ENCODE data around the gene MSI2.

The MSI2 gene

GRCh38 chr17:57636985-57637665 is 380.8 kb downstream of the MSI2 start:
- Histone ChIP-seq H3K9ac (ENCODE audit: low read length) (no peak overlapping the region), H3K27me3 (ENCODE audit: control insufficient read depth, insufficient read depth, low read length) (no peaks in the 10 kb centered on the region), H3K4me3 (ENCODE audit: low read length) (no peak overlapping the region), H3K27ac (ENCODE audit: low read depth, low read length) (no peak overlapping the region), H3K4me1 (ENCODE audit: control insufficient read depth, insufficient read depth, low read length) (no peaks in the 10 kb centered on the region), H3K36me3 (ENCODE audit: control insufficient read depth, insufficient read depth, low read length) (no peaks in the 10 kb centered on the region)

- no peaks in the 10 kb centered on the region for H3K4me1 ChIP-seq (ENCODE audit: control insufficient read depth, insufficient read depth, low read length)
- no peak overlapping the region for H3K27ac ChIP-seq (ENCODE audit: low read depth, low read length)
- no peaks in the 10 kb centered on the region for H3K36me3 ChIP-seq (ENCODE audit: control insufficient read depth, insufficient read depth, low read length)
- no peaks in the 10 kb centered on the region for H3K27me3 ChIP-seq (ENCODE audit: control insufficient read depth, insufficient read depth, low read length)
- H3K4me3 ChIP-seq (ENCODE audit: low read length) = no peak overlapping the region
- H3K9ac ChIP-seq (ENCODE audit: low read length) = no peak overlapping the region
Observed at GRCh38 chr17:57637666-57638010, 381.3 kb downstream of the MSI2 start.

- Histone ChIP-seq H3K9ac (ENCODE audit: low read length) (no peak overlapping the region), H3K36me3 (ENCODE audit: control insufficient read depth, insufficient read depth, low read length) (no peaks in the 10 kb centered on the region), H3K27ac (ENCODE audit: low read depth, low read length) (no peak overlapping the region), H3K4me3 (ENCODE audit: low read length) (no peak overlapping the region), H3K27me3 (ENCODE audit: control insufficient read depth, insufficient read depth, low read length) (no peaks in the 10 kb centered on the region), H3K4me1 (ENCODE audit: control insufficient read depth, insufficient read depth, low read length) (no peaks in the 10 kb centered on the region)
Observed at GRCh38 chr17:57638284-57638683, 382.0 kb downstream of the MSI2 start.

GRCh38 chr17:57639381-57639780 is 383.1 kb downstream of the MSI2 start:
- Histone ChIP-seq H3K4me1 (ENCODE audit: control insufficient read depth, insufficient read depth, low read length) (no peaks in the 10 kb centered on the region), H3K27ac (ENCODE audit: low read depth, low read length) (no peak overlapping the region), H3K9ac (ENCODE audit: low read length) (no peak overlapping the region), H3K36me3 (ENCODE audit: control insufficient read depth, insufficient read depth, low read length) (no peaks in the 10 kb centered on the region), H3K27me3 (ENCODE audit: control insufficient read depth, insufficient read depth, low read length) (no peaks in the 10 kb centered on the region), H3K4me3 (ENCODE audit: low read length) (no peak overlapping the region)

GRCh38 chr17:57640079-57640478 is 383.8 kb downstream of the MSI2 start:
- Histone ChIP-seq H3K36me3 (ENCODE audit: control insufficient read depth, insufficient read depth, low read length) (no peaks in the 10 kb centered on the region), H3K9ac (ENCODE audit: low read length) (no peak overlapping the region), H3K27ac (ENCODE audit: low read depth, low read length) (no peak overlapping the region), H3K4me1 (ENCODE audit: control insufficient read depth, insufficient read depth, low read length) (no peaks in the 10 kb centered on the region), H3K27me3 (ENCODE audit: control insufficient read depth, insufficient read depth, low read length) (no peaks in the 10 kb centered on the region), H3K4me3 (ENCODE audit: low read length) (no peak overlapping the region)

DNA sequence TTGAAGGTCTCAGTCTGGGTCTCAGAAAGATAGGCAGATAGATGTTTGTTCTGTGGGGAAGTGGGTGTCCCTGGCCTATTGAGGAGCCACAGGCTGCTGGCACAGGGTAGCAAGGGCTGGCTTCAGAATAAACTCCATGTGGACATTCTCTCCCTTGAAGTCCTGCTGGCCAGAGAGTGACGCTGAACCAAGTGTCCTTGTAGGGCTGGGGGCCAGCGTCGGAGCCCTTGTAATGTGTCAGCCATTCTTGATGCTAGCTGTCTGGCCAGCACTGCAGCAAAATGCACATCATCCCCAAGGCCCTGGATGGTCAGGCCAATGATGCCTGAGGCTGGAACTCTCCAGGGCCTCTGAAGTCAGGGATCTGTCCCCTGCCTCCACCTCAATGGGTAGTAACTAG is 385.4 kb downstream of the MSI2 start:
- Histone ChIP-seq H3K27ac (ENCODE audit: low read depth, low read length) (no peak overlapping the region), H3K36me3 (ENCODE audit: control insufficient read depth, insufficient read depth, low read length) (no peaks in the 10 kb centered on the region), H3K9ac (ENCODE audit: low read length) (no peak overlapping the region), H3K27me3 (ENCODE audit: control insufficient read depth, insufficient read depth, low read length) (no peaks in the 10 kb centered on the region), H3K4me1 (ENCODE audit: control insufficient read depth, insufficient read depth, low read length) (no peaks in the 10 kb centered on the region), H3K4me3 (ENCODE audit: low read length) (no peak overlapping the region)

DNA sequence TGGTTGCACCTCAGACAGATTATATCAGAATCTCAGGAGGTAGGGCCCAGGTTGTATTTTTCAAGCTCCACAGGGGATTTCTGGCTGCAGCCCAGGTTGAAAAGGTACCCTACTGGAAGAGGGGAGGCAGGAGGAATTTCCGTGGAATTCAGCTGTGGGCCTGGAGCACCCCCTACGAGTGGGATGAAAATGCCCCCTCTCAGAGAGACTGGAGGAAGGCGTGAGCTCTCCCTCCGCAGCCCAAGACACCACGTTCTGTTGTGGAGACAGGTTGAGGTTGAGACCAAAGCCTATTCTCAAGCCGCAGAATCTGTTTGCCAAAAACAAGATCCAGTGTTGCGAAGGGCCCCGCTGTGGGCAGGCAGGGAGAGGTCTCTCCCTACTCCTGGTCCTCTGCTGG is 386.7 kb downstream of the MSI2 start:
- no peaks in the 10 kb centered on the region for H3K36me3 ChIP-seq (ENCODE audit: control insufficient read depth, insufficient read depth, low read length)
- no peaks in the 10 kb centered on the region for H3K27me3 ChIP-seq (ENCODE audit: control insufficient read depth, insufficient read depth, low read length)
- no peak overlapping the region for H3K27ac ChIP-seq (ENCODE audit: low read depth, low read length)
- H3K9ac ChIP-seq (ENCODE audit: low read length) = no peak overlapping the region
- H3K4me1 ChIP-seq (ENCODE audit: control insufficient read depth, insufficient read depth, low read length) = no peaks in the 10 kb centered on the region
- H3K4me3 ChIP-seq (ENCODE audit: low read length) = no peak overlapping the region

- Histone ChIP-seq H3K9ac (ENCODE audit: low read length) (no peak overlapping the region), H3K36me3 (ENCODE audit: control insufficient read depth, insufficient read depth, low read length) (no peaks in the 10 kb centered on the region), H3K4me1 (ENCODE audit: control insufficient read depth, insufficient read depth, low read length) (no peaks in the 10 kb centered on the region), H3K27ac (ENCODE audit: low read depth, low read length) (no peak overlapping the region), H3K27me3 (ENCODE audit: control insufficient read depth, insufficient read depth, low read length) (no peaks in the 10 kb centered on the region), H3K4me3 (ENCODE audit: low read length) (no peak overlapping the region)
Observed at GRCh38 chr17:57644326-57644725, 388.0 kb downstream of the MSI2 start.

DNA sequence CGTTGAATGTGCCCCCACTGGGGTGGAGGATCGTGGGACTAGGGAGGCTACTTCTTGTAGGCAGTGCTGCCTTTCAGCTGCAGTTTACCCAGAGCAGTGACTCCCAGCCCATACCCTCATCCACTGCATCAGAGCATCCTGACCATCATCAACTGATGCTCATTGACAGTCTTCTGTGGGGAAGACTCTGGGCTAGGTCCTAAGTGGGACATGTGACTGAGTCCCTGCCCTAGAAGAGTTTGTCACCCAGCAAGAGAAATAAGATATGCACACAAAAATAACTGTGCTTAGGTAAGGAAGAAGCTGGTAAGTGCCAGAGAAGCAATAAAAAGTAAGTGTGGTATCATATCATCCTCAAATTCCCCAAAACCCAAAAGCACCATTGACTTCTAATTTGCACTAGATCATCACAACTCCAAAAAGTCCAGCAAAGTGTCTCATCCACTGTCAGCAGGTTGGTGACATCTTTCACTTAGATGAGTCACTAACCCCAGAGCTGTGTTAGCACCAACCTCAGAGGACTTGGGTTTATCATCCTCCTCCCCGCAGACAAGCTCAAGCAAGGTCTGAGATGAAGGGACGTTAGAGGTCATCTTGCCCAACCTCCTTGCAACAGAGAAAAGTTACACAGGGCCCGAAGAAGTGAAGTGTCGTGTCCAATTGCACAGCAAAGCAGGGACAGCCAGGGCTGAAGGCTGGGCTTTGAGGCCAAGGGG is 389.8 kb downstream of the MSI2 start:
- Histone ChIP-seq H3K27ac (ENCODE audit: low read depth, low read length) (no peak overlapping the region), H3K36me3 (ENCODE audit: control insufficient read depth, insufficient read depth, low read length) (no peaks in the 10 kb centered on the region)

DNA sequence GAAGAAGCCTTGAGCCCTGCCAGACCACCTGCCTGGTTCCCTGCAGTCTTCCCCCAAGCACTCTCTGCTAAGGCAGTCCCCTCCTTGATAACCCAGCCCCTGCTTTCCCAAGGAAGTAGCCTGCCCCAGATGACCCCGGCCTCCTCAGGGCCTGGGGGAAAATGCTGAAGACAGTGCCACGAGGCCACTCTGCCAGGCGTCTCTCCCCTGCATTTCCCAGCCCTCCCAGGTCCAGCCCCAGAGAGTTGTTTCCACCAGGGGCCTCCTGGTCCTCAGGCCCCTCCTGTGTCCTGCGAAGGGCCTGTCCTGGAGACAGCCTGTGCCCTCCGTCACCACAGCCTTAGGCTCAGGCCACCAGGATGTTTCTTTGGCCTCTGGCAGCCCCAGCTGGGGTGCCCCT is 392.4 kb downstream of the MSI2 start:
- H3K36me3 ChIP-seq (ENCODE audit: control insufficient read depth, insufficient read depth, low read length) = no peaks in the 10 kb centered on the region
- no peak overlapping the region for H3K4me3 ChIP-seq (ENCODE audit: low read length)

More for the DNA sequence above, 389.8 kb downstream of the MSI2 start:
- H3K27me3 ChIP-seq (ENCODE audit: control insufficient read depth, insufficient read depth, low read length) = no peaks in the 10 kb centered on the region
- no peak overlapping the region for H3K4me3 ChIP-seq (ENCODE audit: low read length)
- no peaks in the 10 kb centered on the region for H3K4me1 ChIP-seq (ENCODE audit: control insufficient read depth, insufficient read depth, low read length)
- H3K9ac ChIP-seq (ENCODE audit: low read length) = no peak overlapping the region

GRCh38 chr17:57649191-57649590 is 392.9 kb downstream of the MSI2 start:
- no peak overlapping the region for H3K9ac ChIP-seq (ENCODE audit: low read length)
- H3K36me3 ChIP-seq (ENCODE audit: control insufficient read depth, insufficient read depth, low read length) = no peaks in the 10 kb centered on the region
- no peaks in the 10 kb centered on the region for H3K27me3 ChIP-seq (ENCODE audit: control insufficient read depth, insufficient read depth, low read length)
- no peak overlapping the region for H3K27ac ChIP-seq (ENCODE audit: low read depth, low read length)
- H3K4me1 ChIP-seq (ENCODE audit: control insufficient read depth, insufficient read depth, low read length) = no peaks in the 10 kb centered on the region
- no peak overlapping the region for H3K4me3 ChIP-seq (ENCODE audit: low read length)

More for the DNA sequence above, 392.4 kb downstream of the MSI2 start:
- Histone ChIP-seq H3K4me1 (ENCODE audit: control insufficient read depth, insufficient read depth, low read length) (no peaks in the 10 kb centered on the region), H3K27me3 (ENCODE audit: control insufficient read depth, insufficient read depth, low read length) (no peaks in the 10 kb centered on the region), H3K27ac (ENCODE audit: low read depth, low read length) (no peak overlapping the region), H3K9ac (ENCODE audit: low read length) (no peak overlapping the region)

DNA sequence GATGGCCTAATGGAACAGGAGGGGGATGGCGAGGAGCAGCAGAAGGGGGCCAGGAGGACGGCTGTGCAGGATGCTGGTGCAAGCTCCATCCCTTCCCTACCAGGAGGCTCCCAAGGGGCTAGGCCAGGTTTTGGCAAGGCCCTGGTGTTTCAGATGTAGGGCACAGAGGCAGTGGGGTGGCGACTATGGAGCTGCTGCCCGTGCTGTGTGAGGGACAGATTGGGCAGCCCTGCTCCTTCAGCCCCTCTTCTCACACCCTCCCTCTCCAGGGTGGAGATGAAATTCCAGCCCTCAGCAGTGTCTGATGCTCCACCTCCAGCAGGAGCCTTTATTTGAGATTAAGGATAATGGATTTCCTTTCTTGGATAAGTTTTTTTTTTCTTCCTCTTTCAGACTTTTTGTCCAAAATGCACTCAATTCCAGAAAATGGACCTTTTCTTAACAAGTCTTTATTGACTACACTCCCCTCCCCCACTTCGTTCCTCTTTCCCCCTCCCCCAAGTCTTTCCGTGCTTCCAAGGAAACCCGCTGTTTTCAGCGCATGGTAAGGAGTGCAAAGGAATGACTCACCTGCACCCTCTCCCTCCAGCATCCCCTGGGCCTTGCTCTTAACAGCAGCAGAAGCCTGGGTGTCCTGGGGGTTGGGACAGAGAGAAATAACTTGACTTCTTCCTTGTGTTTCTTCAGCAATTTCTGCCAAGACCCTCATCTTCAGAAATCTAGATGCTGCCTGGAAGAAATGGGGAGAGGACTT is 393.6 kb downstream of the MSI2 start:
- Histone ChIP-seq H3K4me3 (ENCODE audit: low read length) (no peak overlapping the region), H3K36me3 (ENCODE audit: control insufficient read depth, insufficient read depth, low read length) (no peaks in the 10 kb centered on the region), H3K9ac (ENCODE audit: low read length) (no peak overlapping the region), H3K4me1 (ENCODE audit: control insufficient read depth, insufficient read depth, low read length) (no peaks in the 10 kb centered on the region), H3K27me3 (ENCODE audit: control insufficient read depth, insufficient read depth, low read length) (no peaks in the 10 kb centered on the region), H3K27ac (ENCODE audit: low read depth, low read length) (no peak overlapping the region)
